MCF 10A (cell line): ENCODE data around the gene PCDHA7. TPM values are rescaled to one million over a fixed set of nuclear protein-coding genes. Genes with fewer than 3 reads are reported as not detected.

Experiments
- BruUV-seq: library from RNA; stranded (reverse); fragments of 400-500 nt; replicated peaks from 2 replicates; lab custom pipeline; 2021; lab: Mats Ljungman, UMichigan
- CTCF ChIA-PET: fragments of 300-600 bp; sonication (Branson Sonifier 250); formaldehyde crosslinking; extraction: SDS; loops from one replicate; lab custom pipeline; 2021; ENCODE audit warnings: antibody characterized with exemption, inconsistent platforms; lab: Yijun Ruan, JAX
- POLR2A ChIA-PET: fragments of 300-600, 350-650 bp; sonication (Branson Sonifier 250); formaldehyde crosslinking; extraction: SDS; loops from one replicate; lab custom pipeline; 2020; ENCODE audit warnings: antibody characterized with exemption, inconsistent platforms; lab: Yijun Ruan, JAX
- DNase-seq: peaks from one replicate; pipeline ENCODE4 v3.0.0-alpha.2; 2018; ENCODE audit not compliant: unreplicated experiment
- H3K27ac Mint-ChIP-seq: one replicate; pipeline ENCODE4 v1.8.0; 2022; ENCODE audit warnings: mild to moderate bottlenecking, low read depth, mixed read lengths; ENCODE audit not compliant: unreplicated experiment
- H3K27me3 Mint-ChIP-seq: one replicate; pipeline ENCODE4 v1.8.0; 2022; ENCODE audit warnings: mixed read lengths; ENCODE audit not compliant: insufficient read depth, unreplicated experiment
- H3K36me3 Mint-ChIP-seq: one replicate; pipeline ENCODE4 v1.8.0; 2022; ENCODE audit warnings: mild to moderate bottlenecking, moderate library complexity, mixed read lengths; ENCODE audit not compliant: insufficient read depth, unreplicated experiment
- H3K4me1 Mint-ChIP-seq: one replicate; pipeline ENCODE4 v1.8.0; 2022; ENCODE audit warnings: mixed read lengths; ENCODE audit not compliant: insufficient read depth, unreplicated experiment
- H3K4me3 Mint-ChIP-seq: one replicate; pipeline ENCODE4 v1.8.0; 2022; ENCODE audit warnings: mild to moderate bottlenecking, moderate library complexity, mixed read lengths; ENCODE audit not compliant: unreplicated experiment
- H3K9me3 Mint-ChIP-seq: one replicate; pipeline ENCODE4 v1.8.0; 2022; ENCODE audit warnings: mixed read lengths; ENCODE audit not compliant: unreplicated experiment
- CTCF ChIP-seq: fragments of 200-600 bp; IDR thresholded peaks from one replicate; pipeline ENCODE4 v1.8.0; 2022; ENCODE audit warnings: antibody characterized with exemption, mild to moderate bottlenecking; ENCODE audit not compliant: unreplicated experiment
- intact Hi-C: fragments of 100-400 bp; cut with micrococcal nuclease; formaldehyde crosslinking; loops from 2 replicates; pipeline ENCODE4 v1.14.1; 2022
- total RNA-seq: library from RNA; stranded (reverse); gene quantifications from 2 replicates; pipeline ENCODE4 v1.2.3, GENCODE V29; 2022

The PCDHA7 gene
- total RNA-seq, 1 experiment from 2014 or later, result 0.40 TPM

GRCh38 chr5:140857177-140857986 lies 23.3 kb downstream of the PCDHA7 start:
- POLR2A ChIA-PET, result interaction anchor here (1.0 kb wide), 1 partner anchor 16 kb away, joined by 3 read pairs; no protein-coding TSS in a partner anchor

GRCh38 chr5:140857987-140858240 lies 23.8 kb downstream of the PCDHA7 start:
- no peak for TF ChIP-seq CTCF
- intact Hi-C loops, result no loop called here
- Mint-ChIP-seq H3K9me3 (peaks cover 16% of the 10 kb centered on the region), H3K27ac (no peak overlapping the region), H3K4me1 (no peaks in the 10 kb centered on the region), H3K4me3 (no peak overlapping the region), H3K27me3 (no peaks in the 10 kb centered on the region), H3K36me3 (no peaks in the 10 kb centered on the region)
- ChIA-PET POLR2A (no interaction called here), CTCF (no interaction called here)
- BruUV-seq, result no TSS peak
- no peak for DNase-seq

More at GRCh38 chr5:140857177-140857986, 23.3 kb downstream of the PCDHA7 start:
- Mint-ChIP-seq H3K9me3 (peaks cover 16% of the 10 kb centered on the region), H3K36me3 (no peaks in the 10 kb centered on the region), H3K27ac (no peak overlapping the region), H3K4me3 (no peak overlapping the region), H3K4me1 (no peaks in the 10 kb centered on the region), H3K27me3 (no peaks in the 10 kb centered on the region)
- no peak for TF ChIP-seq CTCF
- DNase-seq, result no peak
- no TSS peak for BruUV-seq
- intact Hi-C loops, result no loop called here
- CTCF ChIA-PET, result interaction anchor here (0.5 to 1.4 kb wide), 2 partner anchors 44 to 183 kb away, joined by 3 to 4 read pairs; no protein-coding TSS in a partner anchor

- no peak for TF ChIP-seq CTCF
- Mint-ChIP-seq H3K4me1 (no peaks in the 10 kb centered on the region), H3K36me3 (no peaks in the 10 kb centered on the region), H3K4me3 (no peak overlapping the region), H3K27me3 (no peaks in the 10 kb centered on the region), H3K9me3 (peaks cover 15% of the 10 kb centered on the region), H3K27ac (no peak overlapping the region)
- intact Hi-C loops, result no loop called here
- ChIA-PET POLR2A (no interaction called here), CTCF (interaction anchor here (0.6 to 1.3 kb wide), 4 partner anchors 11 to 422 kb away, joined by 4 to 6 read pairs (median 4); no protein-coding TSS in a partner anchor)
- BruUV-seq, result no TSS peak
- DNase-seq, result no peak
Observed at GRCh38 chr5:140862441-140863295, 28.6 kb downstream of the PCDHA7 start.
